ENCODE results near the gene NRP1.

NRP1 gene

GRCh38 chr10:33242931-33243330 is 91.5 kb downstream of the NRP1 start:
- no peak for ATAC-seq
- TF ChIP-seq OSR1 (CRISPR knock-in tag; IDR thresholded peaks at IDR 0.05) = no peak
- TF ChIP-seq ISL1 (CRISPR knock-in tag; IDR thresholded peaks at IDR 0.05) = no peak
- no peak for TF ChIP-seq ZNF8 (CRISPR knock-in tag; IDR thresholded peaks at IDR 0.05)
- TF ChIP-seq ZFP3 (CRISPR knock-in tag; IDR thresholded peaks at IDR 0.05) = no peak
- no peak for TF ChIP-seq TOX (CRISPR knock-in tag; IDR thresholded peaks at IDR 0.05; ENCODE audit: borderline replicate concordance)
- no peak for TF ChIP-seq SNAI2 (CRISPR knock-in tag; IDR thresholded peaks at IDR 0.05)
- no peak for TF ChIP-seq ARNTL (CRISPR knock-in tag; IDR thresholded peaks at IDR 0.05; ENCODE audit: borderline replicate concordance, low read depth)
- TF ChIP-seq CREB5 (CRISPR knock-in tag; IDR thresholded peaks at IDR 0.05; ENCODE audit: low read depth) = no peak
- TF ChIP-seq CSRNP3 (CRISPR knock-in tag; IDR thresholded peaks at IDR 0.05) = no peak
- no peak for TF ChIP-seq ESRRG (CRISPR knock-in tag; IDR thresholded peaks at IDR 0.05)
- TF ChIP-seq ZFP30 (CRISPR knock-in tag; IDR thresholded peaks at IDR 0.05) = no peak
- TF ChIP-seq PPARA (CRISPR knock-in tag; IDR thresholded peaks at IDR 0.05; ENCODE audit: borderline replicate concordance) = no peak
- no peak for TF ChIP-seq GLIS3 (CRISPR knock-in tag; IDR thresholded peaks at IDR 0.05)
- no peak for TF ChIP-seq POU6F1 (CRISPR knock-in tag; IDR thresholded peaks at IDR 0.05; ENCODE audit: borderline replicate concordance, low read depth)
- no peak for TF ChIP-seq TSHZ2 (CRISPR knock-in tag; IDR thresholded peaks at IDR 0.05)
- no peak for TF ChIP-seq ZNF565 (CRISPR knock-in tag; conservative IDR thresholded peaks at IDR 0.05; ENCODE audit: low read depth)
- TF ChIP-seq ZNF70 (CRISPR knock-in tag; IDR thresholded peaks at IDR 0.05) = no peak
- no peak for TF ChIP-seq ZC3H10 (CRISPR knock-in tag; IDR thresholded peaks at IDR 0.05)
- TF ChIP-seq CSDC2 (CRISPR knock-in tag; IDR thresholded peaks at IDR 0.05) = no peak

DNA sequence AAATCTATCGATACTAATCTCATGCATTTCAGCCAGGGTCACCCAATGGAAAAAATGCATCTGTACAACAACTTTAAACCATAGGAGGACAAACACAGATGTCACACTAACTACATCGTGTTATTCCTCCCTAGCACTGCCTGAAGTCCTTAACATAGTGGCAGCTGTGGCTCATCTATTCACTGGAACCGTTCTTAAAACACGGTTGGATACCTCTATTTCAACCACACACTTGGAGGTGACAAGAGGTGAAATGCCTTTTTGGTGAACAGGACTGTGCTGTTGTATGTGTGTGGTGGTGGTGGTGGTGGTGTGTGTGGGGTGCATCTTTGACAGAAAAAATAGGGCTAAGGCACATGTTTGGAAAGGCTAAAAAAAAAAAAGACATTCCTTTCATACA is 93.1 kb downstream of the NRP1 start:
- ATAC-seq = no peak
- no peak for TF ChIP-seq ZNF70 (CRISPR knock-in tag; IDR thresholded peaks at IDR 0.05)
- TF ChIP-seq CSDC2 (CRISPR knock-in tag; IDR thresholded peaks at IDR 0.05) = no peak
- TF ChIP-seq TOX (CRISPR knock-in tag; IDR thresholded peaks at IDR 0.05; ENCODE audit: borderline replicate concordance) = no peak
- no peak for TF ChIP-seq ESRRG (CRISPR knock-in tag; IDR thresholded peaks at IDR 0.05)
- TF ChIP-seq POU6F1 (CRISPR knock-in tag; IDR thresholded peaks at IDR 0.05; ENCODE audit: borderline replicate concordance, low read depth) = no peak

DNA sequence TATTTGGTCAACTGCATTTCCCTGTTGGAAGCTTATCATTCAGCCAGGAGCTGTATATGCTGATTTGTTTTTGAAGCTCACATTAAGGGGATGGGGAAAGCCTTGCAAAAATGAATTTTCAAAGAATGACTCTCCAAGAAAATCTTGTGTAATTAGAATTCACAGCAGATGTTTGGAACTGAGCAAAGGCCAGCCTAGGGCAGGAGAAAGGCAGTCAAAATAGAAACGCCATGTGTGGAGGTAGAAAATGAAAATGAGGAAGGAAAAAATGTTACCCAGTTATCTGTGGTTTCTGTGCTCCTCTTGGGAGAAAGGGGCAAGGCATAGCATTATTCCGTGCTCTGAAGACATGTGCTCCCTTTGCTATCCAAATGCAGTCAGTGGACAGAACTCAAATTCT is 93.5 kb downstream of the NRP1 start:
- no peak for ATAC-seq
- TF ChIP-seq ZFP30 (CRISPR knock-in tag; IDR thresholded peaks at IDR 0.05) (no peak), GLIS3 (CRISPR knock-in tag; IDR thresholded peaks at IDR 0.05) (no peak), SNAI2 (CRISPR knock-in tag; IDR thresholded peaks at IDR 0.05) (no peak), TSHZ2 (CRISPR knock-in tag; IDR thresholded peaks at IDR 0.05) (no peak), ZNF70 (CRISPR knock-in tag; IDR thresholded peaks at IDR 0.05) (no peak), TOX (CRISPR knock-in tag; IDR thresholded peaks at IDR 0.05; ENCODE audit: borderline replicate concordance) (no peak), CSDC2 (CRISPR knock-in tag; IDR thresholded peaks at IDR 0.05) (no peak), BACH2 (CRISPR knock-in tag; IDR thresholded peaks at IDR 0.05; ENCODE audit: borderline replicate concordance) (no peak), ZFP3 (CRISPR knock-in tag; IDR thresholded peaks at IDR 0.05) (no peak), CSRNP3 (CRISPR knock-in tag; IDR thresholded peaks at IDR 0.05) (no peak), PATZ1 (CRISPR knock-in tag; IDR thresholded peaks at IDR 0.05; ENCODE audit: borderline replicate concordance) (no peak), ESRRG (CRISPR knock-in tag; IDR thresholded peaks at IDR 0.05) (no peak), ZC3H10 (CRISPR knock-in tag; IDR thresholded peaks at IDR 0.05) (no peak)
